ENCODE measurements around the gene CD4. TPM values are rescaled to one million over a fixed set of nuclear protein-coding genes. Genes with fewer than 3 reads are reported as not detected.

Gene CD4
- total and polyA plus RNA-seq, 4 donors: 15.9 to 44.8 (median 32.0) TPM

- Histone ChIP-seq H3K9me3 (ENCODE audit: control insufficient read depth in 4 of 4, low read length in 3 of 4) (no peaks in the 10 kb centered on the region), H3K27me3 (ENCODE audit: control insufficient read depth in 4 of 4, insufficient read depth in 4 of 4, low read length in 3 of 4) (no peaks in the 10 kb centered on the region), H3K27ac (ENCODE audit: low read depth in 1 of 2, low read length in 2 of 2) (no peak overlapping the region), H3K36me3 (ENCODE audit: control insufficient read depth in 4 of 4, insufficient read depth in 3 of 4, low read depth in 1 of 4, low read length in 3 of 4) (no peaks in the 10 kb centered on the region), H3K9ac (ENCODE audit: low read depth in 1 of 2, low read length in 2 of 2) (no peak overlapping the region), H3K4me1 (ENCODE audit: control insufficient read depth in 4 of 4, insufficient read depth in 4 of 4, low read length in 3 of 4) (peaks cover under 1 to 11% (median 5%) of the 10 kb centered on the region in 4 donors), H3K4me3 (ENCODE audit: low read depth in 1 of 3, low read length in 3 of 3) (no peak overlapping the region)
- no peak for TF ChIP-seq TAF1 (conservative IDR thresholded peaks at IDR 0.05)
- TF ChIP-seq FOXA1 (IDR thresholded peaks at IDR 0.05): no peak
- TF ChIP-seq, protein P1, sequence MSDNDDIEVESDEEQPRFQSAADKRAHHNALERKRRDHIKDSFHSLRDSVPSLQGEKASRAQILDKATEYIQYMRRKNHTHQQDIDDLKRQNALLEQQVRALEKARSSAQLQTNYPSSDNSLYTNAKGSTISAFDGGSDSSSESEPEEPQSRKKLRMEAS (IDR thresholded peaks at IDR 0.05): no peak
- no peak for TF ChIP-seq GABPA (IDR thresholded peaks at IDR 0.05 in 1 of 2, conservative IDR thresholded peaks at IDR 0.05 in 1 of 2)
- TF ChIP-seq, protein P2, sequence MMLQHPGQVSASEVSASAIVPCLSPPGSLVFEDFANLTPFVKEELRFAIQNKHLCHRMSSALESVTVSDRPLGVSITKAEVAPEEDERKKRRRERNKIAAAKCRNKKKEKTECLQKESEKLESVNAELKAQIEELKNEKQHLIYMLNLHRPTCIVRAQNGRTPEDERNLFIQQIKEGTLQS (IDR thresholded peaks at IDR 0.05): no peak
- no peak for TF ChIP-seq FOXA2 (IDR thresholded peaks at IDR 0.05)
- TF ChIP-seq RXRA (IDR thresholded peaks at IDR 0.05): no peak
- no peak for TF ChIP-seq HNF4A (conservative IDR thresholded peaks at IDR 0.05)
- TF ChIP-seq, protein P3, sequence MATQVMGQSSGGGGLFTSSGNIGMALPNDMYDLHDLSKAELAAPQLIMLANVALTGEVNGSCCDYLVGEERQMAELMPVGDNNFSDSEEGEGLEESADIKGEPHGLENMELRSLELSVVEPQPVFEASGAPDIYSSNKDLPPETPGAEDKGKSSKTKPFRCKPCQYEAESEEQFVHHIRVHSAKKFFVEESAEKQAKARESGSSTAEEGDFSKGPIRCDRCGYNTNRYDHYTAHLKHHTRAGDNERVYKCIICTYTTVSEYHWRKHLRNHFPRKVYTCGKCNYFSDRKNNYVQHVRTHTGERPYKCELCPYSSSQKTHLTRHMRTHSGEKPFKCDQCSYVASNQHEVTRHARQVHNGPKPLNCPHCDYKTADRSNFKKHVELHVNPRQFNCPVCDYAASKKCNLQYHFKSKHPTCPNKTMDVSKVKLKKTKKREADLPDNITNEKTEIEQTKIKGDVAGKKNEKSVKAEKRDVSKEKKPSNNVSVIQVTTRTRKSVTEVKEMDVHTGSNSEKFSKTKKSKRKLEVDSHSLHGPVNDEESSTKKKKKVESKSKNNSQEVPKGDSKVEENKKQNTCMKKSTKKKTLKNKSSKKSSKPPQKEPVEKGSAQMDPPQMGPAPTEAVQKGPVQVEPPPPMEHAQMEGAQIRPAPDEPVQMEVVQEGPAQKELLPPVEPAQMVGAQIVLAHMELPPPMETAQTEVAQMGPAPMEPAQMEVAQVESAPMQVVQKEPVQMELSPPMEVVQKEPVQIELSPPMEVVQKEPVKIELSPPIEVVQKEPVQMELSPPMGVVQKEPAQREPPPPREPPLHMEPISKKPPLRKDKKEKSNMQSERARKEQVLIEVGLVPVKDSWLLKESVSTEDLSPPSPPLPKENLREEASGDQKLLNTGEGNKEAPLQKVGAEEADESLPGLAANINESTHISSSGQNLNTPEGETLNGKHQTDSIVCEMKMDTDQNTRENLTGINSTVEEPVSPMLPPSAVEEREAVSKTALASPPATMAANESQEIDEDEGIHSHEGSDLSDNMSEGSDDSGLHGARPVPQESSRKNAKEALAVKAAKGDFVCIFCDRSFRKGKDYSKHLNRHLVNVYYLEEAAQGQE (IDR thresholded peaks at IDR 0.05): no peak
- no peak for TF ChIP-seq EGR1 (IDR thresholded peaks at IDR 0.05; ENCODE audit: low read depth in 2 of 2)
- TF ChIP-seq JUND (IDR thresholded peaks at IDR 0.05): no peak
- no peak for TF ChIP-seq HNF4G (IDR thresholded peaks at IDR 0.05)
- no peak for TF ChIP-seq SP1 (IDR thresholded peaks at IDR 0.05)
- no peak for TF ChIP-seq ZBTB33 (IDR thresholded peaks at IDR 0.05)
- TF ChIP-seq CTCF (IDR thresholded peaks at IDR 0.05; ENCODE audit: low read depth, low read length, missing input control): no peak
- no peak for TF ChIP-seq RAD21 (IDR thresholded peaks at IDR 0.05)
- DNase-seq (ENCODE audit: low spot score): no peak
- WGBS: 97% methylated on average over 2 of the region's 2 CpGs
Observed at GRCh38 chr12:6847676-6848075, 58.3 kb downstream of the CD4 start.

DNA sequence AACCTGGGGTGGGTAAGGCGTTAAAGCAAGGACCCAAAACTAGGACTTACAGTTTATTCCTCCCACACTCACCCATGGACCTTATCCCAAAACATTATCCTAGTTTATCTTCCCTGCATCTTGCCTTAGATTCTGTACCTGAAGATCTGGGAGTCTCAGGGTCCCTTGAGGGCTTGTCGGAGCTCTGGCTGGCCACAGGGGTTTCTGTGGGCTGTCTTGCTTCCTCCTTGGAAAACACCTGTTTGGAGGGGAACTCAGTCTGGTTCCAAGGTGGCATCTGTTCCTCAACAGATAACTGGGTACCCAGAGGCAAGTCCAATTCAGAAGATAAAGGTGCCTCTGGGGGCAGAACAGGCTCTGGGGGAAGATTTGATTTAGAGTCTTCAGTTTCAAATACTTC, 60.1 kb downstream of the CD4 start:
- no peak overlapping the region for H3K27ac ChIP-seq (ENCODE audit: low read depth in 1 of 2, low read length in 2 of 2)
- DNase-seq (ENCODE audit: low spot score): no peak
- no peaks in the 10 kb centered on the region for H3K9me3 ChIP-seq (ENCODE audit: control insufficient read depth in 4 of 4, low read length in 3 of 4)
- no peak overlapping the region for H3K9ac ChIP-seq (ENCODE audit: low read depth in 1 of 2, low read length in 2 of 2)
- H3K4me3 ChIP-seq (ENCODE audit: low read depth in 1 of 3, low read length in 3 of 3): no peak overlapping the region
- TF ChIP-seq JUND (IDR thresholded peaks at IDR 0.05) (no peak), CTCF (IDR thresholded peaks at IDR 0.05; ENCODE audit: low read depth, low read length, missing input control) (no peak), NR2F2 (IDR thresholded peaks at IDR 0.05) (no peak), FOXA1 (IDR thresholded peaks at IDR 0.05) (no peak), SP1 (IDR thresholded peaks at IDR 0.05) (no peak), EGR1 (IDR thresholded peaks at IDR 0.05; ENCODE audit: low read depth in 2 of 2) (no peak), YY1 (IDR thresholded peaks at IDR 0.05) (no peak)
- no peaks in the 10 kb centered on the region for H3K27me3 ChIP-seq (ENCODE audit: control insufficient read depth in 4 of 4, insufficient read depth in 4 of 4, low read length in 3 of 4)
- WGBS: 94% methylated on average over 2 of the region's 2 CpGs
- peaks cover 7 to 23% (median 13%) of the 10 kb centered on the region in 4 donors for H3K4me1 ChIP-seq (ENCODE audit: control insufficient read depth in 4 of 4, insufficient read depth in 4 of 4, low read length in 3 of 4)
- H3K36me3 ChIP-seq (ENCODE audit: control insufficient read depth in 4 of 4, insufficient read depth in 3 of 4, low read depth in 1 of 4, low read length in 3 of 4): no peaks in the 10 kb centered on the region

Data from liver (tissue), 9 donors.